ENCODE data around the gene DHRS7.

- TF ChIP-seq GATA1 (IDR thresholded peaks at IDR 0.05; ENCODE audit: low read depth, low read length) (no peak), POLR2A (IDR thresholded peaks at IDR 0.05; ENCODE audit: low read length) (no peak)
Observed at GRCh38 chr14:60206249-60206670, 41.1 kb upstream of the DHRS7 start.
